ENCODE results near the gene RALA.
A peak's percentile ranks its signal among the peaks of the same experiment; 100 is the strongest.
"Not testable (repeated sequence)": the region's sequence is repeated elsewhere in the genome, so short reads cannot be mapped to it uniquely, and the experiment has no call there.

The RALA gene

GRCh38 chr7:39727231-39728012, 104.0 kb downstream of the RALA start:
- no peak for DNase-seq (ENCODE audit: low read depth, low spot score)

GRCh38 chr7:39732837-39733804, 109.7 kb downstream of the RALA start:
- peak; percentile 94 for DNase-seq (ENCODE audit: low read depth, low spot score)

GRCh38 chr7:39733881-39734632, 110.7 kb downstream of the RALA start:
- peak; percentile 30 for DNase-seq (ENCODE audit: low read depth, low spot score)

GRCh38 chr7:39734633-39735004, 111.2 kb downstream of the RALA start:
- DNase-seq (ENCODE audit: low read depth, low spot score) = no peak

- no peak for DNase-seq (ENCODE audit: low read depth, low spot score)
Measured at GRCh38 chr7:39735903-39736302, 112.5 kb downstream of the RALA start.

- DNase-seq (ENCODE audit: low read depth, low spot score) = peak; percentile 56
Measured at GRCh38 chr7:39741942-39742623, 118.7 kb downstream of the RALA start.

- DNase-seq (ENCODE audit: low read depth, low spot score) = no peak
Measured at GRCh38 chr7:39744620-39745019, 121.2 kb downstream of the RALA start.

- no peak for DNase-seq (ENCODE audit: low read depth, low spot score)
Measured at GRCh38 chr7:39745320-39745719, 121.9 kb downstream of the RALA start.

GRCh38 chr7:39746103-39746819, 122.9 kb downstream of the RALA start:
- DNase-seq (ENCODE audit: low read depth, low spot score) = no peak

- DNase-seq (ENCODE audit: low read depth, low spot score) = no peak
Measured at GRCh38 chr7:39749177-39749576, 125.8 kb downstream of the RALA start.

- DNase-seq (ENCODE audit: low read depth, low spot score) = no peak
Measured at GRCh38 chr7:39749717-39750116, 126.3 kb downstream of the RALA start.

GRCh38 chr7:39750253-39751077, 127.1 kb downstream of the RALA start:
- no peak for DNase-seq (ENCODE audit: low read depth, low spot score)

- DNase-seq (ENCODE audit: low read depth, low spot score) = not testable (repeated sequence)
Measured at GRCh38 chr7:39753237-39753636, 129.9 kb downstream of the RALA start.

GRCh38 chr7:39753823-39754325, 130.5 kb downstream of the RALA start:
- DNase-seq (ENCODE audit: low read depth, low spot score) = no peak

- DNase-seq (ENCODE audit: low read depth, low spot score) = no peak
Measured at GRCh38 chr7:39754326-39755120, 131.2 kb downstream of the RALA start.

- no peak for DNase-seq (ENCODE audit: low read depth, low spot score)
Measured at GRCh38 chr7:39757604-39758003, 134.2 kb downstream of the RALA start.

All from iPS DF 19.7 (cell line).